ENCODE measurements around the gene HHIP. TPM values are rescaled to one million over a fixed set of nuclear protein-coding genes. Genes with fewer than 3 reads are reported as not detected.

Gene HHIP
- total RNA-seq, 1 experiment from 2014 or later: not detected

GRCh38 chr4:144647095-144647561 is 1.2 kb downstream of the HHIP start:
- no peak for TF ChIP-seq EZH2 (IDR thresholded peaks at IDR 0.05; ENCODE audit: low read depth)
- TF ChIP-seq CTCF (conservative IDR thresholded peaks at IDR 0.05): no peak
- Histone ChIP-seq H3K79me2 (ENCODE audit: low read depth) (no peaks in the 10 kb centered on the region), H3K4me3 (no peak overlapping the region), H3K4me2 (no peak overlapping the region), H3K4me1 (replicated peaks; ENCODE audit: insufficient read depth) (no peaks in the 10 kb centered on the region), H3K9me3 (ENCODE audit: insufficient read depth, low read depth) (no peaks in the 10 kb centered on the region), H3F3A (ENCODE audit: insufficient read depth, low read depth) (no peaks in the 10 kb centered on the region), H3K27ac (no peak overlapping the region), H4K20me1 (ENCODE audit: insufficient read depth) (no peaks in the 10 kb centered on the region), H2AFZ (no peak overlapping the region), H3K27me3 (ENCODE audit: insufficient read depth, low read depth) (no peaks in the 10 kb centered on the region), H3K36me3 (ENCODE audit: low read depth) (no peaks in the 10 kb centered on the region), H3K9me2 (ENCODE audit: insufficient read depth) (no peaks in the 10 kb centered on the region)
- intact Hi-C loops (cut with micrococcal nuclease; ENCODE audit: unreplicated experiment): no loop called here
- BruUV-seq (replicated peaks): no TSS peak
- no peak for DNase-seq
- ChIA-PET CTCF (no interaction called here), POLR2A (ENCODE audit: unreplicated experiment) (no interaction called here)

- H2AFZ ChIP-seq: no peak overlapping the region
- no peaks in the 10 kb centered on the region for H3K79me2 ChIP-seq (ENCODE audit: low read depth)
Observed at GRCh38 chr4:144647590-144647989, 1.6 kb downstream of the HHIP start.

GRCh38 chr4:144648042-144648441 is 2.1 kb downstream of the HHIP start:
- no peaks in the 10 kb centered on the region for H3K79me2 ChIP-seq (ENCODE audit: low read depth)

More at GRCh38 chr4:144647590-144647989, 1.6 kb downstream of the HHIP start:
- TF ChIP-seq EZH2 (IDR thresholded peaks at IDR 0.05; ENCODE audit: low read depth): no peak
- no peak for TF ChIP-seq CTCF (conservative IDR thresholded peaks at IDR 0.05)
- Histone ChIP-seq H3K4me2 (no peak overlapping the region), H4K20me1 (ENCODE audit: insufficient read depth) (no peaks in the 10 kb centered on the region), H3K36me3 (ENCODE audit: low read depth) (no peaks in the 10 kb centered on the region), H3F3A (ENCODE audit: insufficient read depth, low read depth) (no peaks in the 10 kb centered on the region), H3K27me3 (ENCODE audit: insufficient read depth, low read depth) (no peaks in the 10 kb centered on the region), H3K4me3 (no peak overlapping the region), H3K4me1 (replicated peaks; ENCODE audit: insufficient read depth) (no peaks in the 10 kb centered on the region), H3K9me3 (ENCODE audit: insufficient read depth, low read depth) (no peaks in the 10 kb centered on the region), H3K27ac (no peak overlapping the region), H3K9me2 (ENCODE audit: insufficient read depth) (no peaks in the 10 kb centered on the region)
- DNase-seq: no peak
- intact Hi-C loops (cut with micrococcal nuclease; ENCODE audit: unreplicated experiment): no loop called here
- no TSS peak for BruUV-seq (replicated peaks)
- CTCF ChIA-PET: no interaction called here
- POLR2A ChIA-PET (ENCODE audit: unreplicated experiment): no interaction called here

More at GRCh38 chr4:144648042-144648441, 2.1 kb downstream of the HHIP start:
- H3K36me3 ChIP-seq (ENCODE audit: low read depth): no peaks in the 10 kb centered on the region
- POLR2A ChIA-PET (ENCODE audit: unreplicated experiment): no interaction called here
- H3K9me2 ChIP-seq (ENCODE audit: insufficient read depth): no peaks in the 10 kb centered on the region
- no peaks in the 10 kb centered on the region for H3K4me1 ChIP-seq (replicated peaks; ENCODE audit: insufficient read depth)
- H2AFZ ChIP-seq: no peak overlapping the region
- no peaks in the 10 kb centered on the region for H4K20me1 ChIP-seq (ENCODE audit: insufficient read depth)
- no peak overlapping the region for H3K27ac ChIP-seq
- no peaks in the 10 kb centered on the region for H3K27me3 ChIP-seq (ENCODE audit: insufficient read depth, low read depth)
- H3K9me3 ChIP-seq (ENCODE audit: insufficient read depth, low read depth): no peaks in the 10 kb centered on the region
- no TSS peak for BruUV-seq (replicated peaks)
- TF ChIP-seq CTCF (conservative IDR thresholded peaks at IDR 0.05) (no peak), EZH2 (IDR thresholded peaks at IDR 0.05; ENCODE audit: low read depth) (no peak)
- no peak for DNase-seq
- no peak overlapping the region for H3K4me3 ChIP-seq
- H3K4me2 ChIP-seq: no peak overlapping the region
- CTCF ChIA-PET: no interaction called here
- no peaks in the 10 kb centered on the region for H3F3A ChIP-seq (ENCODE audit: insufficient read depth, low read depth)
- intact Hi-C loops (cut with micrococcal nuclease; ENCODE audit: unreplicated experiment): no loop called here
